DOHH2 (cell line): ENCODE data around the gene ATP9B.

Source experiments
- H3F3A ChIP-seq: fragments of 200-600 bp; sonication (generic), shearing (Covaris generic); 2 replicates; pipeline ENCODE4 v1.6.0; 2016; ENCODE audit warnings: antibody characterized with exemption, mild to moderate bottlenecking; ENCODE audit not compliant: control insufficient read depth, insufficient read depth
- H3K27ac ChIP-seq: fragments of 200-600 bp; sonication (generic); 2 replicates; pipeline ENCODE4 v1.5.1; 2014; ENCODE audit warnings: low read depth, mild to moderate bottlenecking, low read length, moderate library complexity
- H3K27me3 ChIP-seq: fragments of 200-600 bp; sonication (generic); 2 replicates; pipeline ENCODE4 v1.6.1; 2014; ENCODE audit warnings: mild to moderate bottlenecking, low read length, mixed read lengths; ENCODE audit not compliant: control insufficient read depth
- H3K36me3 ChIP-seq: fragments of 200-600 bp; sonication (generic); 2 replicates; pipeline ENCODE4 v1.6.1; 2014; ENCODE audit warnings: mild to moderate bottlenecking, low read length, moderate library complexity, mixed read lengths; ENCODE audit not compliant: control insufficient read depth
- H3K4me1 ChIP-seq: fragments of 200-600 bp; sonication (generic); 2 replicates; pipeline ENCODE4 v1.6.1; 2014; ENCODE audit warnings: mild to moderate bottlenecking, low read length, mixed read lengths; ENCODE audit not compliant: control insufficient read depth
- H3K4me2 ChIP-seq: fragments of 200-600 bp; sonication (generic); 2 replicates; pipeline ENCODE4 v1.6.0; 2014; ENCODE audit warnings: mild to moderate bottlenecking, low read length, moderate library complexity
- H3K4me3 ChIP-seq: fragments of 200-600 bp; sonication (generic); 2 replicates; pipeline ENCODE4 v1.5.1; 2014; ENCODE audit warnings: mild to moderate bottlenecking, low read length, mixed read lengths
- H3K79me2 ChIP-seq: fragments of 200-600 bp; sonication (generic); 2 replicates; pipeline ENCODE4 v1.6.1; 2014; ENCODE audit warnings: mild to moderate bottlenecking, low read length, mixed read lengths; ENCODE audit not compliant: control insufficient read depth
- H3K9me2 ChIP-seq: fragments of 200-600 bp; sonication (generic); replicated peaks from 2 replicates; pipeline ENCODE4 v1.6.1; 2014; ENCODE audit warnings: mild to moderate bottlenecking, low read length, mixed read lengths; ENCODE audit not compliant: control insufficient read depth
- H3K9me3 ChIP-seq: fragments of 200-600 bp; sonication (generic); 2 replicates; pipeline ENCODE4 v1.6.1; 2014; ENCODE audit warnings: antibody characterized with exemption, low read length, mixed read lengths; ENCODE audit not compliant: control insufficient read depth, insufficient read depth
- H4K20me1 ChIP-seq: fragments of 200-600 bp; sonication (generic); 2 replicates; pipeline ENCODE4 v1.6.0; 2014; ENCODE audit warnings: low read depth, mild to moderate bottlenecking, antibody characterized with exemption, low read length, moderate library complexity; ENCODE audit not compliant: control insufficient read depth, insufficient read depth
- EZH2phosphoT487 ChIP-seq: fragments of 200-600 bp; sonication (generic); IDR thresholded peaks from 2 replicates; pipeline ENCODE4 v1.6.1; 2017; ENCODE audit warnings: borderline replicate concordance, mild to moderate bottlenecking, antibody characterized with exemption, low read length, moderate library complexity, mixed read lengths
- TF ChIP-seq, protein P1 (sequence below): fragments of 200-600 bp; sonication (generic); IDR thresholded peaks from one replicate; pipeline ENCODE4 v1.5.1; 2014; ENCODE audit warnings: antibody characterized with exemption, mild to moderate bottlenecking, low read depth, low read length; ENCODE audit not compliant: poor library complexity, severe bottlenecking

ATP9B gene

GRCh38 chr18:79191418-79191817 lies 122.2 kb downstream of the ATP9B start:
- no peaks in the 10 kb centered on the region for H3K9me2 ChIP-seq
- H3K4me1 ChIP-seq: peaks cover 34% of the 10 kb centered on the region
- H4K20me1 ChIP-seq: no peaks in the 10 kb centered on the region
- H3F3A ChIP-seq: no peaks in the 10 kb centered on the region
- H3K36me3 ChIP-seq: peaks cover 8% of the 10 kb centered on the region
- no peaks in the 10 kb centered on the region for H3K27me3 ChIP-seq
- TF ChIP-seq, protein P1, sequence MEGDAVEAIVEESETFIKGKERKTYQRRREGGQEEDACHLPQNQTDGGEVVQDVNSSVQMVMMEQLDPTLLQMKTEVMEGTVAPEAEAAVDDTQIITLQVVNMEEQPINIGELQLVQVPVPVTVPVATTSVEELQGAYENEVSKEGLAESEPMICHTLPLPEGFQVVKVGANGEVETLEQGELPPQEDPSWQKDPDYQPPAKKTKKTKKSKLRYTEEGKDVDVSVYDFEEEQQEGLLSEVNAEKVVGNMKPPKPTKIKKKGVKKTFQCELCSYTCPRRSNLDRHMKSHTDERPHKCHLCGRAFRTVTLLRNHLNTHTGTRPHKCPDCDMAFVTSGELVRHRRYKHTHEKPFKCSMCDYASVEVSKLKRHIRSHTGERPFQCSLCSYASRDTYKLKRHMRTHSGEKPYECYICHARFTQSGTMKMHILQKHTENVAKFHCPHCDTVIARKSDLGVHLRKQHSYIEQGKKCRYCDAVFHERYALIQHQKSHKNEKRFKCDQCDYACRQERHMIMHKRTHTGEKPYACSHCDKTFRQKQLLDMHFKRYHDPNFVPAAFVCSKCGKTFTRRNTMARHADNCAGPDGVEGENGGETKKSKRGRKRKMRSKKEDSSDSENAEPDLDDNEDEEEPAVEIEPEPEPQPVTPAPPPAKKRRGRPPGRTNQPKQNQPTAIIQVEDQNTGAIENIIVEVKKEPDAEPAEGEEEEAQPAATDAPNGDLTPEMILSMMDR: no peak
- no peak for TF ChIP-seq EZH2phosphoT487
- no peaks in the 10 kb centered on the region for H3K79me2 ChIP-seq
- no peak overlapping the region for H3K27ac ChIP-seq
- H3K4me2 ChIP-seq: no peak overlapping the region
- H3K4me3 ChIP-seq: no peak overlapping the region
- no peaks in the 10 kb centered on the region for H3K9me3 ChIP-seq

DNA sequence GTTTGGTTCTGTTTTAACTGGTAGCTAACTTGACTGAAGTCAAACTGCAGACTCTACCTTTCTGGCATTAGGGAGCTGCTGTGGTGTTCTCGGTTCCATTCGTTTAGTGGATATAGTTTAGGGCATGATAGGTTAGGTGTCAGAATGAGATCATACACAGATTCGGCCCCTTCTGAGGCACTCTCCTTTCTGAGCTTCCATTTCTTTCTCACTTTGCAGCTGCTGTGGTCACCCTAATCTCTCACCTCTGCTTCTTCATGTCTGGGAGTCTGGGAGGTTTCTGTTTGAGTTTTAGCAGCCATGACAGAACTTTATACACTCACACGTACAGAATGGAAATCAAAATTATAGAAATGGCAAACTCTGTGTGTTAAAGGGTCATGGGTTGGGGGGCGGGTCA lies 122.8 kb downstream of the ATP9B start:
- Histone ChIP-seq H3K36me3 (peaks cover 8% of the 10 kb centered on the region), H3K4me3 (no peak overlapping the region), H3K4me2 (no peak overlapping the region), H3K4me1 (peaks cover 32% of the 10 kb centered on the region), H3K9me2 (no peaks in the 10 kb centered on the region), H3F3A (no peaks in the 10 kb centered on the region), H3K27ac (no peak overlapping the region), H3K9me3 (no peaks in the 10 kb centered on the region), H4K20me1 (no peaks in the 10 kb centered on the region), H3K79me2 (no peaks in the 10 kb centered on the region), H3K27me3 (no peaks in the 10 kb centered on the region)
- no peak for TF ChIP-seq EZH2phosphoT487
- TF ChIP-seq, protein P1: no peak

DNA sequence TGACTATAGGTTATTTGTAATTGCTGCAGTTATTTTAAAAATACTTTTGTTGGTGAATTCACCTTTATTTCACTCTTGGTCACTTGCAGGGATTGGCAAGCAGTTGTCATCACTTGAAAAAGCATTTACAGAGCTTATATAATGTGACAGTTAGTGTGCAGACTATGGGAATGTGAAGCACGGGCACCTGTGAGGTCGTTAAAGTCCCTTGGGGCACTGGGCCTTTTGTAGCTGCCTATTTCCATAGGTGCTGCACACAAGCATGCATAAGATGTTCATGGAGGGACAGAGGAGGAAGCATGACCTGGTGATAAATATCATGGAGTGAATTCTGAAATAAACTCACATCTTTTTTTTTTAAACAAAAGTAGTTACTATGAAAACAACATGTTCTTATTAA lies 124.6 kb downstream of the ATP9B start:
- Histone ChIP-seq H3K27me3 (no peaks in the 10 kb centered on the region), H3K79me2 (no peaks in the 10 kb centered on the region), H3F3A (no peaks in the 10 kb centered on the region), H3K4me3 (no peak overlapping the region), H3K4me2 (peak overlapping the region; percentile 2; the same call in 1 of the 2 replicates), H3K36me3 (peaks cover 8% of the 10 kb centered on the region), H4K20me1 (no peaks in the 10 kb centered on the region), H3K27ac (peak overlapping the region; percentile 45), H3K4me1 (peaks cover 36% of the 10 kb centered on the region), H3K9me2 (no peaks in the 10 kb centered on the region), H3K9me3 (no peaks in the 10 kb centered on the region)
- TF ChIP-seq, protein P1: no peak
- TF ChIP-seq EZH2phosphoT487: no peak
